ENCODE measurements around the gene ACRBP.
A peak's percentile ranks its signal among the peaks of the same experiment; 100 is the strongest.
"Not testable (repeated sequence)": the region's sequence is repeated elsewhere in the genome, so short reads cannot be mapped to it uniquely, and the experiment has no call there.

ACRBP gene

DNA sequence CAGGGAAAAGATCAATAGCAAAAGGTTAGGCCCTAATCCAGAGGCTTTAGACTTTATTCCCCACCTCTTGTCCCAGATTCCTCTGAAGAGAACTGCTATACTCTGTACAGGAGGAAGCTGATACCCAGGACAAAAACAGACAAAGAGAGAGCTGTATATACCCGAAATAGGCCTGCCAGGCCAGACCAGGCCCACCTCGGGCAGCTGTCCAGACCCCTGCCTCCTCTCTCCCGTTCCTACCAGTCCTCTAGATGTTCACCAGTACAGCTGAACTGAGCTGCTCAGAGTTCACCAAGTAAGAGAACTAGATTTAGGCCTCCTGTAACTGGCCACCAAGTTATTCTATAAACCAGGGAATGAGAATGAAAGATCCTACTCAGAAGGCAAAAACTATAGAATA is 44.7 kb downstream of the ACRBP start:
- no peak for DNase-seq (ENCODE audit: low read depth, low spot score)
- Histone ChIP-seq H3K4me3 (no peak overlapping the region), H3K36me3 (ENCODE audit: insufficient read depth, low read length) (peaks cover 65% of the 10 kb centered on the region), H3K9me3 (ENCODE audit: low read depth, low read length) (no peaks in the 10 kb centered on the region), H3K27ac (0 out of 2 replicates have a peak overlapping the region, but pooled peaks have one; percentile 7), H3K9ac (ENCODE audit: insufficient read length) (peak overlapping the region; percentile 19)
- TF ChIP-seq FOXP2 (optimal IDR thresholded peaks at IDR 0.05; ENCODE audit: control extremely low read depth, extremely low read length, insufficient read depth) (no peak), POLR2AphosphoS5 (IDR thresholded peaks at IDR 0.05; ENCODE audit: borderline replicate concordance, low read depth, low read length) (no peak), EZH2 (IDR thresholded peaks at IDR 0.05) (no peak)

- H3K9ac ChIP-seq (ENCODE audit: insufficient read length); H3K4me3 ChIP-seq; DNase-seq (ENCODE audit: low read depth, low spot score); H3K27ac ChIP-seq; H3K9me3 ChIP-seq (ENCODE audit: low read depth, low read length): not testable (repeated sequence)
- peaks cover 92% of the 10 kb centered on the region for H3K36me3 ChIP-seq (ENCODE audit: insufficient read depth, low read length)
These were observed 51.6 kb downstream of the ACRBP start for GRCh38 chr12:6595673-6596072.

GRCh38 chr12:6592087-6592486 is 55.1 kb downstream of the ACRBP start:
- Histone ChIP-seq H3K27ac (no peak overlapping the region), H3K9me3 (ENCODE audit: low read depth, low read length) (no peaks in the 10 kb centered on the region), H3K4me3 (no peak overlapping the region), H3K36me3 (ENCODE audit: insufficient read depth, low read length) (peaks cover 92% of the 10 kb centered on the region), H3K9ac (ENCODE audit: insufficient read length) (no peak overlapping the region)
- no peak for DNase-seq (ENCODE audit: low read depth, low spot score)
- TF ChIP-seq POLR2AphosphoS5 (IDR thresholded peaks at IDR 0.05; ENCODE audit: borderline replicate concordance, low read depth, low read length) (no peak), EZH2 (IDR thresholded peaks at IDR 0.05) (no peak), FOXP2 (optimal IDR thresholded peaks at IDR 0.05; ENCODE audit: control extremely low read depth, extremely low read length, insufficient read depth) (no peak)
